Measurements from ENCODE around the gene GEN1.
A peak's percentile ranks its signal among the peaks of the same experiment; 100 is the strongest.

Gene GEN1

DNA sequence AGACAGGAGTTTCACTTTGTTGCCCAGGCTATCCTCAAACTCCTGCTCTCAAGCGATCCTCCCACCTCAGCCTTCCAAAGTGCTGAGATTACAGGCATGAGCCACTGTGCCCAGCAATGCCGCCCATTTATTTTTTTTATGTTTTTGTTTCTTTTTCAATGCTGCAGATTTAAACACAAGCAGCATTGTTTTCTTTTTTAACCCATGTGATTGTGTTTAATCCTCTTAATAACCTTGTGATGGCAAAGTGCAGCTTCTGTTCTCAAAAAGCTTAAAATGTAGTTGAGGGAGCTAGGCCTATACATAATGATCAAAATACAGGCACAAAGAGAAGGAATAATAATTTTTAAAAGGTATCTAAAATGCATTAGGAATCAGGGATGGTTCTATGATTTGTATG is 73.8 kb downstream of the GEN1 start:
- no peak for DNase-seq

GRCh38 chr2:17830053-17831034 is 76.4 kb downstream of the GEN1 start:
- DNase-seq, result peak; percentile 62

GRCh38 chr2:17835516-17835915 is 81.6 kb downstream of the GEN1 start:
- no peak for DNase-seq
